ENCODE results near the gene RNF125. TPM values are rescaled to one million over a fixed set of nuclear protein-coding genes. Genes with fewer than 3 reads are reported as not detected.
A peak's percentile ranks its signal among the peaks of the same experiment; 100 is the strongest.

RNF125 gene
- total and polyA plus RNA-seq, 11 donors, result 1.1 to 12.5 (median 3.3) TPM

DNA sequence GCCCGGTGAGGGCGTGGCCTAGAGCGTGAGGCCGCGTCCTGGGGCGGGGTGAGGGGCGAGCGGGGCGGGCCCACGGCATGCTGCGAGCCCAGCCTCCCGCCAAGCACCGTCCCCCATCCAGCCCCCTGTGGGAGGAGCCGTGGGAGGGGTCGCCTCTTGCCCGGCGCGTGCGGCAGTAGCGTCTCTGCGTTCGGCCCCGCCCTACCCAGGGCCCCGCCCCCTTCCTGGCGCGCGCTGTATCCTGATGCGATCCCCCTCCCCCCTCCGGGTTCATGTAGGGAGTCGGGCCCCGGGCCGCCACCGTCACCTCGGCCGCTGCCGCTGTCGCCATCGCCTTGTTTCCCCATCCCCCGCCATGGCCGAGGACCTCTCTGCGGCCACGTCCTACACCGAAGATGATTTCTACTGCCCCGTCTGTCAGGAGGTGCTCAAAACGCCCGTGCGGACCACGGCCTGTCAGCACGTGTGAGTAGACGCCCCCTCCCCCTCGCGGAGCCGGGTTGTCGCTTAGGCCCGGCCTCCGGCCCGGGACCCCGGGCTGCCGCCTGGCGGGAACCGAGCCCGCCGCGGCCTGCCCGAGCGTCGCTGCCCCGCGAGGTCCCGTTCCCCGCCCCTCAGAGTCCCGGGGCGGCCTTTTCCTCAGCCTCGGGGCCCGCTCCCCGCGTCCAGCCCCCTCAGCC is 73.9 kb downstream of the RNF125 start:
- Histone ChIP-seq H3K4me3 (peak overlapping the region; percentile 69 to 96 (median 84)), H3K36me3 (peaks cover 0 to 14% (median 5%) of the 10 kb centered on the region in 9 donors), H3K9me3 (no peaks in the 10 kb centered on the region), H3K27ac (peak overlapping the region; percentile 95 to 100 (median 99)), H3K27me3 (no peaks in the 10 kb centered on the region), H3K4me1 (peaks cover 0 to 47% (median 28%) of the 10 kb centered on the region in 12 donors)
- ATAC-seq, result peak; percentile 98 to 99 (median 98)
- 1 to 3% (median 1%) methylated on average over 6 to 77 of the region's 77 CpGs for WGBS, 4 donors
- DNase-seq, result peak; percentile 99 to 100 (median 100)
- TF ChIP-seq POLR2A (IDR thresholded peaks at IDR 0.05), result peak in 1 of 2 donors; percentile 35
- TF ChIP-seq CTCF (IDR thresholded peaks at IDR 0.05), result no peak
- intact Hi-C loops (cut with DNase I), result loop anchor here in 6 of 10 donors (2.0 to 10.0 kb wide), 4 partner anchors 75 to 150 kb away; partner anchors contain the start of genes TRAPPC8 (in 6 of the 6) and RNF125 (in 3 of the 6)

GRCh38 chr18:32093102-32093511 is 74.5 kb downstream of the RNF125 start:
- peak overlapping the region; percentile 91 to 100 (median 99) for H3K27ac ChIP-seq
- DNase-seq (peak; percentile 33 to 76 (median 50)), ATAC-seq (peak in 2 of 4 donors; percentile 3 to 7)
- no peaks in the 10 kb centered on the region for H3K27me3 ChIP-seq
- peak overlapping the region; percentile 69 to 96 (median 84) for H3K4me3 ChIP-seq
- intact Hi-C loops (cut with DNase I), result loop anchor here in 6 of 10 donors (2.0 to 10.0 kb wide), 4 partner anchors 76 to 151 kb away; partner anchors contain the start of genes TRAPPC8 (in 6 of the 6) and RNF125 (in 3 of the 6)
- no peak for TF ChIP-seq POLR2A (IDR thresholded peaks at IDR 0.05)
- TF ChIP-seq CTCF (IDR thresholded peaks at IDR 0.05), result no peak
- H3K4me1 ChIP-seq, result peaks cover 0 to 47% (median 28%) of the 10 kb centered on the region in 12 donors
- 0 to 1% (median 1%) methylated on average over 30 to 32 of the region's 32 CpGs for WGBS, 4 donors
- no peaks in the 10 kb centered on the region for H3K9me3 ChIP-seq
- peaks cover 0 to 14% (median 5%) of the 10 kb centered on the region in 9 donors for H3K36me3 ChIP-seq

GRCh38 chr18:32093523-32093922 is 74.9 kb downstream of the RNF125 start:
- 13 to 21% (median 17%) methylated on average over 7 of the region's 7 CpGs for WGBS, 4 donors
- TF ChIP-seq CTCF (IDR thresholded peaks at IDR 0.05) (no peak), POLR2A (IDR thresholded peaks at IDR 0.05) (no peak)
- no peak for ATAC-seq
- no peak for DNase-seq
- Histone ChIP-seq H3K4me1 (peaks cover 0 to 49% (median 28%) of the 10 kb centered on the region in 12 donors), H3K27ac (peak overlapping the region in 11 of 12 donors; percentile 95 to 100 (median 99)), H3K4me3 (peak overlapping the region; percentile 69 to 96 (median 84)), H3K27me3 (no peaks in the 10 kb centered on the region), H3K36me3 (peaks cover 0 to 14% (median 5%) of the 10 kb centered on the region in 9 donors), H3K9me3 (no peaks in the 10 kb centered on the region)
- intact Hi-C loops (cut with DNase I), result loop anchor here in 6 of 10 donors (2.0 to 10.0 kb wide), 4 partner anchors 76 to 151 kb away; partner anchors contain the start of genes TRAPPC8 (in 6 of the 6) and RNF125 (in 3 of the 6)
